ENCODE data around the gene ZNF469. TPM values are rescaled to one million over a fixed set of nuclear protein-coding genes. Genes with fewer than 3 reads are reported as not detected.

ZNF469 gene
- polyA plus RNA-seq, 3 donors, result 1.3 to 1.9 (median 1.7) TPM

GRCh38 chr16:88421301-88421700 is 38.5 kb downstream of the ZNF469 start:
- DNase-seq, result no peak

- DNase-seq, result no peak
These were observed 39.2 kb downstream of the ZNF469 start for GRCh38 chr16:88421871-88422433.

- no peak for DNase-seq
These were observed 40.1 kb downstream of the ZNF469 start for GRCh38 chr16:88422733-88423447.

GRCh38 chr16:88423448-88423850 is 40.7 kb downstream of the ZNF469 start:
- no peak for DNase-seq

- no peak for DNase-seq
These were observed 42.0 kb downstream of the ZNF469 start for GRCh38 chr16:88424587-88425235.

- DNase-seq, result no peak
These were observed 43.3 kb downstream of the ZNF469 start for GRCh38 chr16:88426018-88426417.

GRCh38 chr16:88427376-88427775 is 44.6 kb downstream of the ZNF469 start:
- no peak for DNase-seq

GRCh38 chr16:88428156-88428555 is 45.4 kb downstream of the ZNF469 start:
- no peak for DNase-seq

GRCh38 chr16:88428616-88429386 is 46.0 kb downstream of the ZNF469 start:
- DNase-seq, result no peak

- no peak for DNase-seq
These were observed 46.8 kb downstream of the ZNF469 start for GRCh38 chr16:88429387-88430184.

- no peak for DNase-seq
These were observed 47.4 kb downstream of the ZNF469 start for GRCh38 chr16:88430185-88430523.

GRCh38 chr16:88430524-88431446 is 48.0 kb downstream of the ZNF469 start:
- no peak for DNase-seq

- DNase-seq, result no peak
These were observed 48.9 kb downstream of the ZNF469 start for GRCh38 chr16:88431651-88432050.

- no peak for DNase-seq
These were observed 49.4 kb downstream of the ZNF469 start for GRCh38 chr16:88432174-88432573.

Other genes starting within 250 kb of the ZNF469 start
- 1 to 10 TPM; 4.7 to 5.2 (median 5.2) TPM for gene ZFPM1, start 70.3 kb downstream of the ZNF469 start, polyA plus RNA-seq (ENCODE audit: insufficient read length in 3 of 3)
- 10 to 100 TPM; 40.9 to 47.5 (median 41.3) TPM for gene ZC3H18, start 187.4 kb downstream of the ZNF469 start, polyA plus RNA-seq (ENCODE audit: insufficient read length in 3 of 3)

Data from renal pelvis (tissue), 4 donors.